OCI-LY7 (cell line): ENCODE results near the gene ITGA4.

Experiments
- CTCF ChIP-seq: fragments of 200-600 bp; sonication (generic); conservative IDR thresholded peaks from 2 replicates; pipeline ENCODE4 v1.5.1; 2014; ENCODE audit warnings: mild to moderate bottlenecking, antibody characterized with exemption, low read length, moderate library complexity, mixed read lengths
- EZH2phosphoT487 ChIP-seq: fragments of 200-600 bp; sonication (generic); IDR thresholded peaks from 2 replicates; pipeline ENCODE4 v1.6.1; 2018; ENCODE audit warnings: low read depth, borderline replicate concordance, mild to moderate bottlenecking, mixed run types, antibody characterized with exemption, low read length, moderate library complexity, mixed read lengths

- TF ChIP-seq CTCF (no peak), EZH2phosphoT487 (no peak)
Measured at GRCh38 chr2:181440919-181441318, 16.3 kb upstream of the ITGA4 start.
